ELR (cell line): ENCODE data around the gene TLR10.
"Not testable (repeated sequence)": the region's sequence is repeated elsewhere in the genome, so short reads cannot be mapped to it uniquely, and the experiment has no call there.

Source experiments
- DNase-seq: peaks from one replicate; pipeline ENCODE4 v3.0.0-alpha.2; 2015; ENCODE audit warnings: low read depth

Gene TLR10, protein sequence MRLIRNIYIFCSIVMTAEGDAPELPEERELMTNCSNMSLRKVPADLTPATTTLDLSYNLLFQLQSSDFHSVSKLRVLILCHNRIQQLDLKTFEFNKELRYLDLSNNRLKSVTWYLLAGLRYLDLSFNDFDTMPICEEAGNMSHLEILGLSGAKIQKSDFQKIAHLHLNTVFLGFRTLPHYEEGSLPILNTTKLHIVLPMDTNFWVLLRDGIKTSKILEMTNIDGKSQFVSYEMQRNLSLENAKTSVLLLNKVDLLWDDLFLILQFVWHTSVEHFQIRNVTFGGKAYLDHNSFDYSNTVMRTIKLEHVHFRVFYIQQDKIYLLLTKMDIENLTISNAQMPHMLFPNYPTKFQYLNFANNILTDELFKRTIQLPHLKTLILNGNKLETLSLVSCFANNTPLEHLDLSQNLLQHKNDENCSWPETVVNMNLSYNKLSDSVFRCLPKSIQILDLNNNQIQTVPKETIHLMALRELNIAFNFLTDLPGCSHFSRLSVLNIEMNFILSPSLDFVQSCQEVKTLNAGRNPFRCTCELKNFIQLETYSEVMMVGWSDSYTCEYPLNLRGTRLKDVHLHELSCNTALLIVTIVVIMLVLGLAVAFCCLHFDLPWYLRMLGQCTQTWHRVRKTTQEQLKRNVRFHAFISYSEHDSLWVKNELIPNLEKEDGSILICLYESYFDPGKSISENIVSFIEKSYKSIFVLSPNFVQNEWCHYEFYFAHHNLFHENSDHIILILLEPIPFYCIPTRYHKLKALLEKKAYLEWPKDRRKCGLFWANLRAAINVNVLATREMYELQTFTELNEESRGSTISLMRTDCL

DNA sequence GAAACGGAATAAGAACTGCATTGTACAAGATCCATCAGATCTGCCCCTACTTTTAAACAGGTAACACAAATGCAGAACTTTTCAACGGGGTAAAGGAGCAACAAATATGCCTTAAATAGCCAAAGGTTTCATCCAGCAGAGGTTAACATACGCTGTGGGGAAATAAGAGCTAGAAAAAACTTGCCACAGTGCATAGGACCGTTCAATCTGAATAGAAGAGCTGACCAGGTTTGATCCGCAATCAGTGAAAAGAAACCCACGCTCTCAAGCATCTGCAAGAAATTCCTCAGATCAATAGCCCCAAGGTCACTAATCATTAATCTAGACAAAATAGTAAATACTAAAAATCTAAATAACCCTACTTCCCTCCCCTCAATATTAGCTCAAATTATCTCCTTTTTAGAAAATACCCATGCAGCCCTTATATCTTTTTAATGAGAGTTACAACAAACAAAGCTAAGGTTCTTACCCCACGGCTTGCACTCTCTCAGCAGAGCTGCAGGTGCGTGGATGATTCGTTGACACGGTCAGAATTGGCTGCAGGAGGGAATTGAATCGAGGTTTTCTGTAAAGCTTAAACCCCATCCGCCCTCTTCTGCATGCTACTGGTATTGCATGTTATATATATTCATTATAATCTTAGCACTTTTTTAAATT, at the start of gene TLR10:
TSS of gene TLR10 (minus strand) at position 539 of the 657 bp plus-strand sequence. CDS start 7,400 bp downstream, outside the sequence.
- DNase-seq: peak; percentile 61

DNA sequence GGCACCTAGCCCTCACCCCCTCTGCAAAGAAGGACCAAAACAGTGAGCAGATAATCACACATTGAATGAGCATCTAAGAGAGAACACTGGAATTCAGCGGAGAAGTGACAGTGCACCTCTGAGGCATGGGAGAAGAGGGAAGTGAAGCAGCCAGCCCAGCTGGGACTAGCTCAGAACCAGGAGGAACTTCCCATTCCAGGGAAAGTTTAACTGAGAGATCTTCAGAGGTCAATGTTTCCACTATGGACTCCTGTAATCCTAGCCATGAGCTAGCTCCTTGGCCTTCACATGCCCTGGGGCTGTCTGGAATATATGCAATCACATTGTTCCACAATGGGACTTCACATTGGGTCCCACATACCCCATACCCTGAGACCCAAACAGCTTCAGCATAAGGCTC, 49.4 kb upstream of the TLR10 start:
- no peak for DNase-seq

DNA sequence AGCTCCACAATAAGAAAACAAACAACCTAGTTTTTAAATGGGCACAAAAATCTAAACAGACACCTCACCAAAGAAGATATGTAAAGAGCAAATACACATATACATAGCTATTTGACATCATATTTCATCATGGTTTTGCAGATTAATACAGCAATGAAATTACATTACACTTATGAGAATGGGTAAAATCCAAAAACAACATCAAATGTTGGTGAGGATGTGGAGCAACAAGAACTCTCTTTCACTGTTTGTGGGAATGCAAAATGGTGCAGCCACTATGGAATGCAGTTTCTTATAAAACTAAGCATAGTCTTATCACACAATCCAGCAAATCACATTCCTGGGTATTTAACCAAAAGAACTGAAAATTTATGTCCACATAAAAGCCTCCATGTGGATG, 48.9 kb upstream of the TLR10 start:
- no peak for DNase-seq

DNA sequence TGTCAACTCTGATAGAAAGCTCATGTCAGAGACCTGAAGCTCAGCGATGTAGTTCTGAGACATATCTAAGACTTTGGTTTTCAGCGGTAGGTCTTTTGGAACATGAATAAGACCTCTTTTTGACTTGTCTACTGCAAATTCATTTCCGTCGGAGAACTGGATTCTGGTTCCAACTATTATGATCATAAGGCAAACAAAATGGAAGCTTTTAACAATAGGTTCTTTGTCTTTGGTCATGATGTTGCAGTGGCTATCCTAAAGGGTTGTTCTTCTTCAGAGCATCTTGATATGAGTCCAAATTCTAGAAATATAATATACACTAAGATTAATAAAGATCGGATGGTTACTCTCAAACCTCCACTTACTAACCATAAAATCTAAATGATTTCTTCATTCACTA, 46.4 kb upstream of the TLR10 start:
- DNase-seq: no peak

DNA sequence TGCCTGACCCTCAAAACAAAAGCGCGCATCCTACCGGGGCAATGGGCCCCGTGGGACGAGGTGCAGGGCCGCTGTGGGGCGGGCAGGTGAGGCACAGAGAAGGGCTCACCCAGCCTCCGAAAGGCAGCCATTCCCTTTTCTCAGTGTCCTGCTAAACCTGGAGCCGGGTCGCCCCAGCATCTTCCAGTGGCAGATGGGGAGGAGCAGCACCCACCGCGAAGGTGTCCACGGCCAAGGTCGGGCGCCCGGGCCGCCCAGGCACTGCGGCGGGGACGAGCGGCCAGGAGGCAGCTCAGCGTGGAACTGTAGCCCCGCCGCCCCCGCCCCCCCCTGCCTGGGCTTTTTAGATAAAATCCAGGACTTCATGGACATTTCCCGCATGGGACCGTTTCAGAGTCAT, 41.0 kb upstream of the TLR10 start:
- no peak for DNase-seq

DNA sequence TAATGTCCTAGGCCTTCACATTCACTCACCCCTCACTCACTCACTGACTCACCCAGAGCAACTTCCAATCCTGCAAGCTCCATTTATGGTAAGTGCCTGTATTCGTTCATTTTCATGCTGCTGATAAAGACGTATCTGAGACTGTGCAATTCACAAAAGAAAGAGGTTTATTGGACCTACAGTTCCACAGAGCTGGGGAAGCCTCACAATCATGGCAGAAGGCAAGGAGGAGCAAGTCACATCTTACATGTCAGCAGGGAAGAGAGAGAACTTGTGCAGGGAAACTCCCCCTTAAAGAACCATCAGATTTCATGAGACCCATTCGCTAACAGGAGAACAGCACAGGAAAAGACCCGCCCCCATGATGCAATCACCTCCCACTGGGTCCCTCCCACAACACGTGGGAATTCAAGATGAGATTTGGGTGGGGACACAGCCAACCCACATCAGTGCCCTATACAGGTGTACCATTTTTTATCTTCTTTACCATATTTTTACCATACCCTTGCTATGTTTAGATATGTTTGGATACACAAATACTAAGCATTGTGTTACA, 40.0 kb upstream of the TLR10 start:
- DNase-seq: peak; percentile 20

DNA sequence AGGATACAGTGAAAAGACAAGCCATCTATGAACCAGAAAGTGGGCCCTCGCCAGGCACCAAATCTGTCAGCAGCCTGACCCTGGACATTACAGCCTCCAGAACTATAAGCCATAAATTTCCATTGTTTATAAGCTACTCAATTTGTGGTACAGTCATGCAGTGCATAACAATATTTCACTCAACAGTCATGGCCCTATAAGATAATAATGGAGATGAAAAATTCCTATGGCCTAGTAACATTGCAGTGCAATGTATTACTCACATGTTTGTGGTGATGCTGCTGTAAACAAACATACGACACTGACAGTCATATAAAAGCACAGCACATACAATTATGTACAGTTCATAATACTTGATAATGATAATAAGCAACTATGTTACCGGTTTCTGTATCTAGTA, 38.9 kb upstream of the TLR10 start:
- peak; percentile 74 for DNase-seq

DNA sequence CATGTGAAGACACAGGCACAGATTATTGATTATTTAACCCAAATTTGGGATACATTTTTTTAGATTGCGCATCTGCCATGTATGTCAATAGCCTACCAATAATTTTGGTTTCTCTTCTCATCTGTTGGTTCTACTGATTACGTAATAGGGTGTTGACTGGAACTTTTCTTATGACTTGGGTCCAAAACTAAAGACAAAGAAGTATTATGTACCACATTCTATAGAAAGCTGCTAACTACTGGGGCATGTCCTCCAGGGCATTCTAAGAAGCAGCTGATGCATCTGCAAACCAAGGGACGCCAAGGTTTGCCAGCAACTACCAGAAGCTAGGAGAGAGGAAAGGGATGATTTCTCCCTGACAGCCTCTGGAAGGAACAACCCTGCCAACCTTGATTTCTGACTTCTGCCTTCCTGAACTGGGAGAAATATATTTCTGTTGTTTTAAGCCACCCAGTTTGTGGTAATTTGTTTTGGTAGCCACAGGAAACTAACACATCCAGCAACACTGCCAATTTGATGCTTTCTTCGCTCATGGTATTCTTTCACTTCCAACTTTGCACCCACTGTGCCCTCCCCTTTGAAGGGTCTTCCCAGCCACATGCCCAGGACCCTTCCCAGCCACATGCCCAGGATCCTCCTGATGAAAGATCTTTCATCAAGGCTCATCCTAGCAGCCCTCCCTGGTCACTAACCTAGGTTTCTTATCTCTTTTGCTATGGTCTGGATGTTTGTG, 37.7 kb upstream of the TLR10 start:
- no peak for DNase-seq

DNA sequence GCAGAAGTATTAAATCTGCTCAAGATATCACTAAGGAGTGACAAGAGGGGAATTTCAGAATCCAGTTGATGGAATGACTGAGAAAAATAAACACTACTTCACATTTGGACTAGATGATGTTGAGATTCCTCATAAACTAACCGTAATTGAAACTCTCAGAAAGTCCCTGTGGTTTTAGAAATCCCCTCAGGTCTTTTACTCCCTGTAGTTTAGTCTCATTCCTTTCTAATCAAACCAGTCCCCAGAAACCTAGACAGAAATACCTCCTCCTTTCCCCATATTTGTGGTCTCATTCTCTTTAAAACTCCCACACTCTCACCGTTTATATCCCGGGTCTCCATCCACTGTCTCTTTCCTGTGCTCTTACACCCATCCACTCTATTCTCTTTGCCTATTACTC, 36.8 kb upstream of the TLR10 start:
- peak; percentile 49 for DNase-seq

DNA sequence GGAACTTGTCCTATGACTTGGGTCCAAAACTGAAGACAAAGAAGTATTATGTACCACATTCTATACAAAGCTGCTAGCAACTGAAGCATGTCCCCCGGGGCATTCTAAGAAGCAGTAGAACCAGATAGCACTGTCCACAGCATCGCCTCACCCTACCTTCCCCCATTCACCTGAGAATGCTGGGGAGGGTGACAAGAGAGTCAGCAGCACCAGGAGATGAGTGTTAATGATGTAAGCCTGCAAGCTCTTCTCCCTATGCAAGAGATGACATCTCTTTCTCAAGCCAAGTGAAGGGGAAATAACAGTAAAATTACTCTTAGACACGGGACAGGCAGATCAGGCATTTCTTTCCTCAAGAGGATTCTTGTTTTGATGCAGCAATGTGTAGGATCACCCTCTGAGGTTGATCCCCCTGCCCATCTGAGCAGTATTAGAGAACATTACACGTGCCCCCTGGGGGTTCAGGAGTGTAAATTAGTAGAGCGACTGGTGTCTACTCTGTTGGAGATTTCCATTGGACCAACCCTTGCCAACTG, 35.7 kb upstream of the TLR10 start:
- no peak for DNase-seq

DNA sequence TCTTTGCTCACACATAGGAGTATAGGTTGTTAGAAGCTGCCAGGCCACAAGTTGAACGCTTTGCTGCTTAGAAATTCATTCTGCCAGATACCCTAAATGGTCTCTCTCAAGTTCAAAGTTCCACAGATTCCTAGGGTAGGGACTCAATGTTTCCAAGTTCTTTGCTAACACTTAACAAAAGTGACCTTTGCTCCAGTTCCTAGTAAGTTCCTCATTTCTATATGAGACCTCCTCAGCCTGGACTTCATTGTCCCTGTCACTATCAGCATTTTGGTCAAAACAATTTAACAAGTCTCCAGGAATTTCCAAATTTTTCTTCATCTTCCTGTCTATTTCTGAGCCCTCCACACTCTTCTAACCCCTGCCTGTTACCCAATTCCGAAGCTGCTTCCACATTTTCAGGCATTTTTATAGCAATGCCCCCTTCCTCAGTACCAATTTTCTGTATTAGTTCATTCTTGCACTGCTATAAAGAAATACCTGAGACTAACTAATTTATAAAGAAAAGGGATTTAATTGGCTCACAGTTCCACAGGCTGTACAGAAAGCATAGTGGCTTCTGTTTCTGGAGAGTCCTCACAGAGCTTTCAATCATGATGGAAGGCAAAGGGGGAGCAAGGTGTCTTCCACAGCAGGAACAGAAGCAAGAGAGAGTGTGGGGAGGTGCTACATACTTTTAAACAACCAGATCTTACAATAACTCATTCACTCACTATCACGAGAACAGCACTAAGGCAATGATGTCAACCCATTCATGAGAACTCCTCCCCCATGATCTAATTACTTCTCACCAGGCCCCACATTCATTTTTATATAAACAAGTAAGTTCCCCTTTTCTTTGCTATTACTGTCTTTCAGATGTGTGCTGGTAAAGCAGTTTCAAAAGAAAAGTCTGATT, 33.3 kb upstream of the TLR10 start:
- peak; percentile 8 for DNase-seq

DNA sequence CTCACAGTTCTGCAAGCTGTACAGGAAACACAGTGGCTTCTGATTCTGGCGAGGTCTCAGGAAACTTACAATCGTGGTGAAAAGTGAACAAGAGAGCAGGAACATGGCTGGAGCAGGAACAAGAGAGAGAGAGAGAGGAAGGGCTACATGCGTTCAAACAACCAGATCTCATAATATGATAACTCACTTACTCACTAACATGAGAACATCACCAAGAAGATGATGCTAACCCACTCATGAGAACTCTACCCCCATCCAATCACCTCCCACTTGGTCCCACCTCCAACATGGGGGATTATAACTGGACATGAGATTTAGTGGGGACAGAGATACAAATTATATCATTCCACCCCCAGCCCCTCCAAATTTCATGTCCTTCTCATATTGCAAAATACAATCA, 31.6 kb upstream of the TLR10 start:
- no peak for DNase-seq

DNA sequence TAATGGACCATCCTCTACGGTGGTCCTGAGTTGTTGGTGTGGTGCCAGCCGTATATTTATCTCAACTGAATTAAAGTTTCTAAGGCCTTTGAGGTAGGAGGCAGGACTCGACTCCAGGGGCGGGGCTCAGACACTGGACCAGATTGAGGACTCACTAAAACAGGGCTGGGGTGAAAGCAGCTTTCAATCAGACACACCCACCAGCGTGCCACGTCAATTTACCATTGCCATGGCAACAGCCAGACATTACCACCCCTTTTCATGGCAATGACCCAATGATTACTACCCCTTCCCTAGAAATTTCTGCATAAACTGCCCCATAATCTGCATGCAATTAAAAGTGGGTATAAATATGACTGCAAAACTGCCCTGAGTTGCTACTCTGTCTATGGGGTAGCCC, 28.5 kb upstream of the TLR10 start:
- DNase-seq: no peak

DNA sequence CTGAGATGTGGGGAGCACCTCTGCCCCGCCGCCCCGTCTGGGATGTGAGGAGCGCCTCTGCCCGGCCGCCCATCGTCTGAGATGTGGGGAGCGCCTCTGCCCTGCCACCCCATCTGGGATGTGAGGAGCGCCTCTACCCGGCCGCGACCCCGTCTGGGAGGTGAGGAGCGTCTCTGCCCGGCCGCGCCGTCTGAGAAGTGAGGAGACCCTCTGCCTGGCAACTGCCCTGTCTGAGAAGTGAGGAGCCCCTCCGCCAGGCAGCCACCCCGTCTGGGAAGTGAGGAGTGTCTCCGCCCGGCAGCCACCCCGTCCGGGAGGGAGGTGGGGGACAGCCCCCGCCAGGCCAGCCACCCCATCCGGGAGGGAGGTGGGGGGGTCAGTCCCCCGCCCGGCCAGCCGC, 24.7 kb upstream of the TLR10 start:
- DNase-seq: not testable (repeated sequence)

DNA sequence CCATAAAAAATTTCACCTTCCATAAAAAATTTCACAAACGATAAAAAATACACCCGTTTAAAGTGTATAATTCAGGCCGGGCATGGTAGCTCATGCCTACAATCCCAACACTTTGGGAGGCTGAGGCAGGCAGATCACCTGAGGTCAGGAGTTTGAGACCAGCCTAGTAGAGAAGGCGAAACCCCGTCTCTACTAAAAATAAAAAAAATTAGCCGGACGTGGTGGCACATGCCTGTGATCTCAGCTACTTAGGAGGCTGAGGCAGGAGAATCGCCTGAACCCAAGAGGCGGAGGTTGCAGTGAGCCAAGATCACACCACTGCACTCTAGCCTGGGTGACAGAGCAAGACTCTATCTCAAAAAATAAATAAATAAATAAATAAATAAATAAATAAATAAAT, 23.5 kb upstream of the TLR10 start:
- DNase-seq: not testable (repeated sequence)

DNA sequence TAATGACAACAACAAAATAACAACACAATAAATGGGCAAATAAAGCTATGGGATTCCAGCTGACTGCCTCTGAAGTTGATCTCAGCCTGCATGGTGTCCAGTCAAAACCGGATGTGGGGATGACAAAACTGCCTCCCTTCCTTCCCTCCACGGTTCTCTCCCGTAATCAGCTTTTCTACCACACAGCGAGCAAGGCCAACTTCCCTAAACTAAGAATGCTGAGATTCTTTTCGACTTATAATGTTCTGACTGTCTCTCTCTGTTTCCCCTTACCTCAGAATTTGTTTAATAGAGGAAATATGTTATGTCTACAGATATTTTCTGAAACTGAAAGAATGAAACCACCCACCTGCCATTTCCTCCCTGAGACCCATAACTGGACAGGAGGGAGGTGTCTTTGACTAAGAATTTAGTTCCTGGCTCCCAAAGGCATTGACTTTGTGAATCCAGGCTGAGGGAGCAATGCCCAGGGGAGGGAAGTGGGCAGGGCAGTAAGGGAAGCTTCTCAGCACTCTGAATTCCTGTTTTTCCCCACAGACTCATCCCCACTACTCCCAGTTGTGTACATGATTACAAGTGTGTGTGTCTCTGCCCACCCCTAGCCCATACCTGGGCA, 22.8 kb upstream of the TLR10 start:
- DNase-seq: peak; percentile 16

DNA sequence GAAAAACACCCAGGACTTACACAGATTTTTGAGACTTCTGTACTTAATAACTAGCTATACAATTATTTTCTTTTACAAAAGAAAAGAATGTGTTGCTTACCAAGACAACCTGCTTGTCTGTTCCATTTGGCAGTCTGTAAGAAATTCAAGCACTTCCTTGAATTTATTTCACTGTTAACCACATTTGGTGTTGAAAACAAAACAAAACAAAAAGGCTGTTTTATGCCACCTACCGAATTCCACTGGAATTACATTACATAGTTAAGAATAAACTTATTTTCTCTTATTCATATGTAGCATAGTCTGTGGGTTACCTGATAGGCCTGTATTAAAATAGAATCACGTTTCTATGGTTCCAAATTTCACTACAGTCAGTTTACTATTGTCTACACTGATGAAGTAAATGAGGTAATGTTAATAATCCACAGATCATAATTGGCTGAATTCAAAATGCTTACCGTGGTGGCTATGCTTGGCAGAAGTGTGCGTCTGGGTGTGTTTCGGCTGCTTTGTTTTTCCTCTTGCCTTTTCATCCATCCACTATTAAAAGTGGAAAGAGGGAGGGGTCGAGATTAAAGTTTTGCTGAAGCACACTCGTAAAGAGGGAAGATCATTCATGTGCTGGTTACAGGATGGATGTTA, 22.0 kb upstream of the TLR10 start, which contains the start of gene TLR1:
TSS of gene TLR1 (minus strand) at position 138 of the 642 bp plus-strand sequence. CDS start 5,960 bp downstream, outside the sequence.
- peak; percentile 58 for DNase-seq

DNA sequence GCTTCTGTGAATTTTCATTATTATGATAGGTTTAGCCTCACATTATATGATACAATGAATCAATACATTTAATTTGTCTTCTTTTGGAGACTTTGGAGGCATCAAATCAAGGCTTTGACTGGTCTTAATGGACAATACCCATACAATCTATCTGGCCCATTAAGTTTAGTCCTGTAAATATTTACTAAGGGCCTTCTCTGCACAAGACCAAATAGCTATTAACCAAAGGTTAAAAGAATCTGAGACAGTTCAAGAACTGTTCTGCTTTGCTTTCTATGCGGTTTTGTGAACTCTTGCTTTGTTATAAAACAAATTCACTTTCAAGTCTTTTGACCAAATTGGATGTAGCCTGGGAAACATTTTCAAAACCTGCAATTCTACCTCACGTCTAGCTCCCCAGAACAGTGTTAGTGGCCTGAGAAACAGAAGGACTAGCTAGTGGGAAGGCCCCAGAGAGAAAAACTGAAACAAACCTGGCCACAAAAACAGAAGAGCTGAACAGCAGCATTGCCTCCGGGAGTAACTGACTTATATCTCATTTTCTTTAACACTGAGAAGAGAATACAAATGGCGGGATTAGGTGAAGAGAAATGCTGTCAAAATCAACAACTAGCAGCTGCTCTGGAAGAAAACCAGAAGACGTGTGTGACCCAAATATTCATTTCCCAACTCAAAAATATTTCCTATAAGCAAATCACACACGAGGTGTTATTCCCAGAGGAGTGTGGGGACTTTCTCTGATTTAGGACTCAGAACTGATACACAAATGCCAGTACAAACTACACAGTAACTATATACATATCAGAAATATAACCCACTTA, 21.3 kb upstream of the TLR10 start:
- DNase-seq: no peak
